Muscle layer of duodenum (tissue), 2 donors: Measurements from ENCODE around the gene CHSY1.
A peak's percentile ranks its signal among the peaks of the same experiment; 100 is the strongest.

Source experiments
- H3K27ac ChIP-seq: one replicate; pipeline ENCODE4 v1.7.0; 2013; ENCODE audit warnings: mild to moderate bottlenecking, low read length
- H3K27me3 ChIP-seq: one replicate; pipeline ENCODE4 v1.7.0; 2013; ENCODE audit warnings: low read depth, mild to moderate bottlenecking, control low read depth, low read length
- H3K36me3 ChIP-seq, 2 donors: one replicate each; pipeline ENCODE4 v1.7.0; 2013; ENCODE audit warnings: low read length in 2 of 2, control low read depth in 1 of 2, mild to moderate bottlenecking in 1 of 2; ENCODE audit not compliant: insufficient read depth in 2 of 2, control insufficient read depth in 1 of 2
- H3K4me1 ChIP-seq, 2 donors: one replicate each; pipeline ENCODE4 v1.7.0; 2013; ENCODE audit warnings: low read length in 2 of 2, mild to moderate bottlenecking in 2 of 2, control low read depth in 1 of 2, moderate library complexity in 1 of 2; ENCODE audit not compliant: insufficient read depth in 2 of 2, control insufficient read depth in 1 of 2
- H3K4me3 ChIP-seq, 2 donors: one replicate each; pipeline ENCODE4 v1.7.0; 2013; ENCODE audit warnings: low read length in 2 of 2, low read depth in 1 of 2, mild to moderate bottlenecking in 1 of 2
- H3K9me3 ChIP-seq, 2 donors: one replicate each; pipeline ENCODE4 v1.7.0; 2013; ENCODE audit warnings: low read length in 2 of 2, control low read depth in 1 of 2, mild to moderate bottlenecking in 1 of 2; ENCODE audit not compliant: control insufficient read depth in 1 of 2
- donor health status: healthy.

Gene CHSY1

GRCh38 chr15:101250873-101251829, 697 bp downstream of the CHSY1 start:
- Histone ChIP-seq H3K4me3 (peak overlapping the region; percentile 34 to 75), H3K36me3 (no peaks in the 10 kb centered on the region), H3K27ac (peak overlapping the region; percentile 67), H3K27me3 (no peaks in the 10 kb centered on the region), H3K4me1 (peaks cover 5 to 16% of the 10 kb centered on the region in 2 donors), H3K9me3 (no peaks in the 10 kb centered on the region)

GRCh38 chr15:101250341-101250831, 1.5 kb downstream of the CHSY1 start:
- peak overlapping the region; percentile 67 for H3K27ac ChIP-seq
- H3K27me3 ChIP-seq: no peaks in the 10 kb centered on the region
- no peaks in the 10 kb centered on the region for H3K36me3 ChIP-seq
- H3K4me3 ChIP-seq: peak overlapping the region; percentile 34 to 71
- H3K9me3 ChIP-seq: no peaks in the 10 kb centered on the region
- H3K4me1 ChIP-seq: peaks cover 5 to 16% of the 10 kb centered on the region in 2 donors

- no peaks in the 10 kb centered on the region for H3K27me3 ChIP-seq
- H3K36me3 ChIP-seq: no peaks in the 10 kb centered on the region
- H3K4me3 ChIP-seq: no peak overlapping the region
- no peaks in the 10 kb centered on the region for H3K9me3 ChIP-seq
- H3K27ac ChIP-seq: no peak overlapping the region
- H3K4me1 ChIP-seq: peaks cover 5 to 31% of the 10 kb centered on the region in 2 donors
These were observed 3.6 kb downstream of the CHSY1 start for GRCh38 chr15:101248274-101248673.

- peaks cover 0 to 31% of the 10 kb centered on the region in 2 donors for H3K4me1 ChIP-seq
- H3K27ac ChIP-seq: peak overlapping the region; percentile 18
- no peaks in the 10 kb centered on the region for H3K9me3 ChIP-seq
- H3K36me3 ChIP-seq: no peaks in the 10 kb centered on the region
- no peaks in the 10 kb centered on the region for H3K27me3 ChIP-seq
- H3K4me3 ChIP-seq: no peak overlapping the region
These were observed 4.8 kb downstream of the CHSY1 start for GRCh38 chr15:101246824-101247745.

- Histone ChIP-seq H3K4me1 (peaks cover 0 to 31% of the 10 kb centered on the region in 2 donors), H3K9me3 (no peaks in the 10 kb centered on the region), H3K27ac (peak overlapping the region; percentile 18), H3K27me3 (no peaks in the 10 kb centered on the region), H3K36me3 (no peaks in the 10 kb centered on the region), H3K4me3 (no peak overlapping the region)
These were observed 5.5 kb downstream of the CHSY1 start for GRCh38 chr15:101246391-101246790.

GRCh38 chr15:101244889-101245668, 6.8 kb downstream of the CHSY1 start:
- Histone ChIP-seq H3K9me3 (no peaks in the 10 kb centered on the region), H3K4me1 (peaks cover 0 to 30% of the 10 kb centered on the region in 2 donors), H3K27ac (no peak overlapping the region), H3K27me3 (no peaks in the 10 kb centered on the region), H3K36me3 (no peaks in the 10 kb centered on the region), H3K4me3 (no peak overlapping the region)

GRCh38 chr15:101244036-101244781, 7.6 kb downstream of the CHSY1 start:
- Histone ChIP-seq H3K9me3 (no peaks in the 10 kb centered on the region), H3K27ac (peak overlapping the region; percentile 2), H3K4me1 (peaks cover 0 to 31% of the 10 kb centered on the region in 2 donors), H3K27me3 (no peaks in the 10 kb centered on the region), H3K36me3 (no peaks in the 10 kb centered on the region), H3K4me3 (peak overlapping the region in 1 of 2 donors; percentile 2)

- H3K27ac ChIP-seq: no peak overlapping the region
- H3K4me3 ChIP-seq: no peak overlapping the region
- no peaks in the 10 kb centered on the region for H3K36me3 ChIP-seq
- H3K4me1 ChIP-seq: peaks cover 0 to 37% of the 10 kb centered on the region in 2 donors
- no peaks in the 10 kb centered on the region for H3K27me3 ChIP-seq
- no peaks in the 10 kb centered on the region for H3K9me3 ChIP-seq
These were observed 8.4 kb downstream of the CHSY1 start for GRCh38 chr15:101243420-101243819.

- no peaks in the 10 kb centered on the region for H3K36me3 ChIP-seq
- H3K27me3 ChIP-seq: no peaks in the 10 kb centered on the region
- H3K27ac ChIP-seq: no peak overlapping the region
- H3K9me3 ChIP-seq: no peaks in the 10 kb centered on the region
- H3K4me3 ChIP-seq: no peak overlapping the region
- H3K4me1 ChIP-seq: peaks cover 0 to 37% of the 10 kb centered on the region in 2 donors
These were observed 8.9 kb downstream of the CHSY1 start for GRCh38 chr15:101242999-101243336.
